Stimulated activated CD8-positive, alpha-beta memory T cell treated with anti-CD3 and anti-CD28 coated beads, Interleukin-4, amount 100 ng/mL, for 1 hour (primary cell): ENCODE results near the gene TSHZ3.

ENCODE experiments used
- DNase-seq, 2 donors: peaks; one replicate each; pipeline ENCODE4 v3.0.0-alpha.2; 2020; ENCODE audit warnings: low read depth in 2 of 2, low spot score in 1 of 2

The TSHZ3 gene

DNA sequence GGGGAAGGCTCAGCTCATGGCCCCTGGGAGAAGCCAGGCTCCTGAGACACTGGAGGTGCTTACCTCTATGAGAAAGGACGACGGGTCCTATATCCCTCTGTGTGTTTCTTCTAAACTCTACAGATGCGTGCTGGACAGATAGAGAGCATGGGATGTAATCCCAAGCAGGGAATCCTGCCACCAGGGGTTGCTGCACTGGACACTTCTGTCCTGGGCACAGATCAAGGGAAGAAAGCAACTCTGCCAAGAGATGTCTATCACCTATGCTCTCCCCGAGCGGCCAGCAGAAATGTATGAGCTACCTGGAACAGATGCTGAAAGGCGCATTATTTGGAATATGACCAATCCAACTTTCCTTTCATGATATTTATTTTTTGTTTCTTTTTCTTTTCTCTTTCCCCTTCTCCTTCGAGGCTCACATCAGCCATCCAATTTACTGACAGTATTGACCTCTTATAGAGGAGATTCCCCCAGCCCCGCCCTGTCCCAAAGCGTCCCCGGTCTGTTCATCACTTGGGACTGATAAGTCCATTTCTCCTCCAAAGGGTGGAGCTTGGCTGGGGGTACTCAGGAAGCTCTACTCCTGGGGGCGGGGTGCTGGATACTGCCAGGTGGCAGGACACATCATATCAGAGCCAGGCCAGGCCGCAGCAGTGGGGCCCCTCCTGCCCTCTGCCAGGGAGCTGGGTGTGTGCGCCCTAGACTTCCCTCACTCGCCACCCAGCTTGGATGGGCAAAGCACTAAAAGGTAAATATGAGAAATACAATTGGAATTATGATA is 34.2 kb downstream of the TSHZ3 start:
- no peak for DNase-seq

GRCh38 chr19:31314156-31314555 is 35.1 kb downstream of the TSHZ3 start:
- DNase-seq = no peak

DNA sequence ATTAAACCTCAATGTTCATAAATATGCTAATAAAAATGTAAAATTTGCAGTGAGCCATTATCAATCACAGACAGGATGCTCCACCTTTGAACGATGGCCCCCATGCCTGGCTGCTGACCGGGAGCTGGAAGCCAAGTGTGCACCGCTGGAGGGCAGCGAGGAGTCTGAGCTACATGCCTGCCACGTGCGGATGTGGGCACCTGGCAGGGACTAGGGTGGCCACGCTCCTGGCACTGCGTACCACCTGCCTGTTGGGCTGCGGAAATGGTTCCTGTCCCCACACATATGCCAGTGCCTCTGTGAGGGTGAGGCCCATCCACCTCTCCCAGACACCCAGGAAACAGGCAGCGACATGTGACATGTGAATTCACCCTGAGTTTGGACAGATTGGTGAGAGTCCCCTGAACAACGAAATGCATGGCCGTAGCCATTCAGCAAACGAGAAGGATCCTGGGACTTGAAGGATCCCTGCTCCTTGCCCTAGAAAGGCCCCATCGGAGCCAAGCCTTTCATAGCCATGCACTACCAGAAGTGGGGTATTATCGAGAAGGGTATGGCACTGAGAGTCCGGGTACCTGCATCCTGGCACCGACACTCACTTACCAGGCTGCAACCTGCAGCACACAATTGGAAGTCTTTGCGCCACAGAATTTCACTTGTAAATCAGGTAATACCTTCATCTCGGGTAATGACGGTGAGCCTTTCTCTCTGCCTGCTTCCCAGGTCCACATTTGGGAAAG is 35.8 kb downstream of the TSHZ3 start:
- no peak for DNase-seq

GRCh38 chr19:31312677-31313244 is 36.5 kb downstream of the TSHZ3 start:
- no peak for DNase-seq

GRCh38 chr19:31312009-31312676 is 37.1 kb downstream of the TSHZ3 start:
- DNase-seq = no peak

DNA sequence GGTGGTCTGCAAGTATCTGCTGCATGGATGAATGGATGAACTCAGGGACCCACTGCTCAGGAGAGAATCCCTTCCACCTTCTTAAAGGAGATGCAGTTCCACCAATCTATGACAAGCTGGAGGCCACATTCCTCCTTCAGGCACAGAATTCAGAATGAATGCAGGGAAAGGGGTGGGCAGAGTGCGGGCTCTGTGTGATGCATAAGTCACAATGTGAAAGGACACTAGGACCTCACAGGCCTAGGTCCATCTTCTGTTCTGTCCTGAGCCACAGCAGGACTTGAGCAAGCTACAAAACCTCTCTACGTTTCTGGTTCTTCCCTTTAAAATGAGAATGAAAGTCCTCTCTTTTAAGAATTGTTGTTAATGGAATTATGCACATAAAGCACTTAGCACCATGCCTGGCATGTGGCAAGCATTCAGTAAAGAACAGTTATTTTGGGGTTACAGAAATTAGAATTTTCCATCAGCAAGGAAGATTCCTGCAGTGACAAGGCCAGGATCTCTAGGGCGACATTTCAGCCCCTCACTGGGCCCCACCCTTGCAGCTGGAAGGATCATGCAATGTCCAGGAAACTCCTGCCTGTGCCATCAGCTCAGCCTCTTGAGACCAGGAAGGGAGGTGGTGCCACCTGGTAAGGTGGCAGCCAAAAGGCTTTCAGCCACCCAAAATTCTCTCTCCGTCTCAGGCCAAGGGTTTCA is 38.7 kb downstream of the TSHZ3 start:
- no peak for DNase-seq

- DNase-seq = no peak
Measured at GRCh38 chr19:31308781-31309180, 40.5 kb downstream of the TSHZ3 start.

DNA sequence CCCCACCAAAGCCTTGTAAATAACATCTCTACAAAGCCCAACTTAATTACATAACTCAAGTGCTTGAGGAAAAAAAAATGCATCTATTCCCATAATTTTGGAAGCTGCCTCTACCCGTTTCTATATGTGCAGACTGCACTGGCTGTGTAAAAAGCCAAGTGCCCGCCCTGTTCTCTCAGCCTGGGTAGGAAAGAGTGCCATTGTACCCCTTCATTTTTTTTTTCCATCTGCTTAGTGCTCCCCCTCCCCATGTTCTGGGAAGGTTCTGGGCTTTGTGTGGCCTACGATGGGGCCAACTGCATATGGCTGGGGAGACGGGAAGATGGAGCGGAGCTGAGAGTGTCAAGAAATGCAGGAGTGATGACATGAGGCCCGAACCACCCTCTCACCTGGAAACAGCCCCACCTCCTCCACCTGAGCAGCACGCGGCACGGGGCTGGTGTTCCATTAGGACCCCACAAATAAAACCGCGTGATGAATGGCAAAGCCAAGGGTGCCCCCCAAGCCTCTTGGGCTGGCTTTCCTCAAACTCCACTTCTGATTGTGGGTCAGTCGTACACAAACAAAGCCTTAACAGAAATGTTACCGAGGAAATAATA is 42.1 kb downstream of the TSHZ3 start:
- DNase-seq = no peak

DNA sequence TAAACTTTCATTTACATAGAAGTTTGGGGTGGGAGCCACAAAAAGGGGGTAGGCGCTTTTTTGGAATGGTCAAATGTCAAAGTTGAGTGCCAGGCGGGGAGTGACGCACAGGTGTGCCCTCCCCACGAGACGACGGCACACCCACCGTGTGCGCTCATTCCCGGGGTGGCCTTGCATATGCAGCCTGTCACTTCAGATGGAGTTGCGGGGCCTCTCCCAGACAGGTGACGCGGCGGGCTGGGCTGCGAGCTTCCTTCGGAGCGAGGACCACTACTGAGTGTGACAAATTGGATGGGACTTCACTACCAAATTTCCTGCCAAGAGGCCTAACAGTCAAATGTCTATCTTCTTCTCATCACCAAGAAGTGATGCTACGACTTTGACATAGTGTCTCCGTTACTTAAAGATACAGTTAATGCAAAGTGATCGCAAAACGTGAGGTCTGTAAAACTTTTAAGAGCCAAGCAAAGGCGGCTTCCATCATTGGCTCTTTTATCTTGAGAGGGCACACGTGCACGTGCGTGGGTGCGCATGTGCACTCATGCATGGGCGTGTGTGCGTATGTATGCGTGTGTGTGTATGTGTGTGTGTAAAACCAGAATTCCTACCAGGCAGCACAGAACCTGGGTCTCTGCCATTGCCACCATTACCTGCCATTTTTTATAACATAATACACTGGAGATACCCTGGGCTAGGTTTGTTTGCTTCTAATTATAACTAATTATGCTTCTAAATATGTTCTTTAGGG is 43.1 kb downstream of the TSHZ3 start:
- no peak for DNase-seq

- no peak for DNase-seq
Measured at GRCh38 chr19:31304831-31305312, 44.4 kb downstream of the TSHZ3 start.

DNA sequence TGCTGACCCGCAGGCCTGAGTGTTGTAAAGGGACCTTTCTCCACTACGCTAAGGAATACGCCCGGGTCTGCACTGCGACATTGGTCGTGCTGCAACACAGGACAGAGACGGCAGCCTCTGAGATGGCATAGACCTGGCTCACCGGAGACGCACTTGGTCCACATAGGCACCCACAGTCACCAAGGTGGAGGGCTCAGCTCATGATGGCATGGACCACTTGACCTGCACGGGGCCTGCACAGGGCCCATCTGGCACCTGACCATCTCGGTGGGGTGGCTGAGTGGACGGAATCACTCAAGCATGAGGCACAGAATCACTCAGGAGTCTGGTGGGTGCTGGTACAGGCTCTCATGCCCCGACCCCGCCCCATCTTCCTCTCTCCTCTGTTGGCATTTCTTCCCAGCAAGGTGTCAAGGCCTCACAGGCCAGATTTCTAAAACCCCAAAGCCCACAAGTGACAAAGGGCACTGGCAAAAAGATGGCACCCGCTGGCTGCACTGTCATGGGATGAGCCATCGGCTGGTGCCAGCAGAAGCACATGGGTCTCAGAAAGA is 45.9 kb downstream of the TSHZ3 start:
- no peak for DNase-seq

DNA sequence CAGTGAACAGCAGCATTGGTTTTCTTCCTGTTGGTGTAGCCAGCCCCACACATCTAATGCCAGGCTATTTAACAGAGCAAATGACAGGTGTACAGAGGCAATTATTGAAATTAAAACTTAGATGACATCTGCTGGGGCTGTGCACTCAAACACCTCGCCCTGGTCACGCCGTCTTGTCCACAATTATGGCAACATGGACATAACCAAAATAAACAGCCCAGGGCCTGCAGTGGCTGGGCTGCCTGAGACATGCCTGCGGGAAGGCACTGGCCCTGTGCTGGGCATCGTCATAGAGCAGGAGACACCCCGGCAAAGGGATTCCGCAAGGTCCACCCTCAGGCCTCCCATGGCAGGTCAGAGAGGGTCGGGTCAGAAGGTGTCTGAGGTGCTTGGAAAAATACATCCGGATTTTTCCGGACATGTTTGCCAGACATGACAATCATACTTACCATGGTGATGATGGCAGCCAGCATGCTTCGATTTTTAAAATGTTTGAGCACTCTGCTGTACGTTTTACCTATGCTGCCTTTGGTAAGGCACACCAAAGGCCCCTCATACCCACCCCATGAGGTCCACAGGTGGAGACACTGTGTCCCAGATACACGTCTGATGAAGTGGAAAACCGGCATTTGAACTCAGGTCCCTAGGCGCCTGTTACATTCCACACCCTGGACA is 47.8 kb downstream of the TSHZ3 start:
- no peak for DNase-seq

GRCh38 chr19:31300422-31300821 is 48.8 kb downstream of the TSHZ3 start:
- DNase-seq = no peak

DNA sequence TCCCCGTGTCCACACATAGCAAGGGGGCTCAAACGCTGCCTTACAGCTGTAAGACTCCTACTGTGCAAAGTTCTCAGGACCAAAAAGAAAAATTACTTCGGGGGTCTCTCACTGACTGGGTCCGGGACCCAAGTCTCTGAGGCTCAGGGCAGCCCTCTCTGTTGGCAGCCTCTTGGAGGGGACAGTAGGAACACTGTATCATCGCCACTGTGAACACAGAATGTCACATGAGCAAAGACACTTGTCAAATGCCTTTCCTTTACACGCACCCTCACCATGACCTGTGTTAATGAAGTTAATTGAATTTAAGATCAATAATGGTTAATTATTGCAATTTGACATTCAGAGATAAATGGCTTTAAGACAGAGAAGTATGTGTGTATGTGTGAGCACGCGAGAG is 49.6 kb downstream of the TSHZ3 start:
- no peak for DNase-seq

- DNase-seq = no peak
Measured at GRCh38 chr19:31297991-31298390, 51.2 kb downstream of the TSHZ3 start.

DNA sequence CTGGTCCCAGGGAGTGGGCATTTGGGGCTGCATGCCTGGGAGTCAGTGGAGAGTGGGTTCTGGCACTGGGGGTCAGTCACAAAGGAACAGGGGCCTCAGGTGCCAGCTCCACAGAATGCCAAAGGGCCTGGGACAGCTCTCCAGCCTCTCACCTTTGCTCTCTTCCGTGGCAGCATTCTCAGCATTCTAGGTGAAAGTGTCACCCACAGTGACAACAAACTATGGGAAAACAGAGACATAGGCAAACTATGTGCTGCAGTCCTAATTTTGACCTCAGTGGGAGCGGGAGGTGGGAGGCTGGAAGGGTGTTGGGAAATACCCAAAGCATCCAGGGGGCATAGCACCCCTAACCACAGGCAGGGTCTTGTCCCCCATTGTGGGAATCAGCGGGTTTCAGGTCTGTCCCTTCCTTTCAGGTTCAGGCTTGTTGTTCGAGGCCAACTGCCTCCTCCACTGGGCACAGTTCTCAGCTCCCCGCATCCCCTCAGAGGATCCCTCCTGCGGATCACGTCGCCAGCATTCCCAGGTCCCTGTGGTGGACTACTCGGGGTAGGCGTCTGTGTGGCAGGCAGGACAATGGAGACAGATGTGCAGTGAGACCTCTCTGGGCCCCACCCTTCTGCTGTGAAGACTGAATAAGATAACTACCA is 52.4 kb downstream of the TSHZ3 start:
- DNase-seq = no peak

GRCh38 chr19:31294189-31294588 is 55.0 kb downstream of the TSHZ3 start:
- no peak for DNase-seq

DNA sequence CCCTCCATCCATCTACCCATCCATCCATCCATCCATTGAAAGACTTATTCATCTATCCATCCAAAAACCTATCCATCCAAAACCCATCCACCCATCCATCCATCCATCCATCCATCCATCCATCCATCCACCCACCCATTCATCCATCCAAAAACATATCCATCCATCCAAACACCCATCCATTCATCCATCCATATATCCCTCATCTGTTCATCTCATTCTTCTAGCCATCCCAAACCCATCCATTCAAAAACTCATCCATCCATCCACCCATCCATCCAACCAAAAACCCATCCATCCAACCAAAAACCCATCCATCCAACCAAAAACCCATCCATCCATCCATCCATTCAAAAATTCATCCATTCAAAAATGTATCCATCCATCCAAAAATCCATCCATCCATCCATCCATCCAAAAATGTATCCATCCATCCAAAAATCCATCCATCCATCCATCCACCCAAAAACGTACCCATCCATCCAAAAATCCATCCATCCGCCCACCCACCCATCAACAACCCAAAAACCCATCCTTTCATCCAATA is 56.5 kb downstream of the TSHZ3 start:
- no peak for DNase-seq
